ENCODE measurements around the gene PLSCR2. TPM values are rescaled to one million over a fixed set of nuclear protein-coding genes. Genes with fewer than 3 reads are reported as not detected.

PLSCR2 gene
- total and polyA plus RNA-seq, 9 of the 15 experiments (the other 6 are each of a cell fraction or from before 2014, with no cell fraction given) = 0.07 to 0.49 (median 0.25) TPM; not detected in 4

DNA sequence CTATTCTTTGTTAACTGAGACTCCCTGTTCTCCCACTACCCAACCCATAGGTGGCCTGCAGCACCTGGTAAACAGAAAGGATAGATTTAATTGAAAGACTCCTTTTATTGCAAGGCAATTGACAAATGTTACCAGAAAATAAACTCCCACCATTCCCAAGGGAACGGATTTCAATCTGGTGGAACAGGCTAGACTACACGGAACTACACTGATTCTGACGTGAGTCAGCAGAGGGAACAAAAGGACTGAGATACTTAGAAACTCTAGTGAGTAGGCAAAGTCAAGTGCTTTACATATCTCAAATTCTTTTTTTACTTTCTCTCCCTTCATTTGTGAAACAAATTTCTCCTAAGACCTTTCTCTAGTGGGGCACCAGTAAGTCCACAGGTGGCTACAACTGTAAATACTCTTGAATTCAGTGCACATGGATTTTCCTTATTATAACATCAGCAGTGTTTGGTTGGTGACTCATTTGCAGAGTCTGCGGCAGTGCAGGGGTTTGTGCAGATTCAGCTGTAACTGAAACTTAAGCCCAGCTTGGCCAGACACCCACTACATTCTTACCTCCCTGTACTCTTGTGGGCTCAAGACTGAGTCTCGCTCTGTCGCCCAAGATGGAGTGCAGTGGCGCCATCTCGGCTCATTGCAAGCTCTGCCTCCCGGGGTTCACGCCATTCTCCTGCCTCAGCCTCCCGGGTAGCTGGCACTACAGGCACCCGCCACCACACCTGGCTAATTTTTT is 34.3 kb upstream of the PLSCR2 start:
- Histone ChIP-seq H3K4me3 (no peak overlapping the region), H3K9me1 (ENCODE audit: control insufficient read depth, insufficient read depth, low read length) (no peaks in the 10 kb centered on the region), H3K79me2 (ENCODE audit: control insufficient read depth, insufficient read depth, low read length) (no peaks in the 10 kb centered on the region), H2AFZ (ENCODE audit: low read depth, low read length) (peak overlapping the region; percentile 49), H3K4me1 (replicated peaks in 1 of 2; ENCODE audit: control insufficient read depth in 2 of 2, insufficient read depth in 2 of 2, low read length in 2 of 2) (peaks cover 5 to 30% of the 10 kb centered on the region in 2 experiments; a peak in 4 of 5 replicates), H4K20me1 (replicated peaks; ENCODE audit: control insufficient read depth, insufficient read depth, low read length) (no peaks in the 10 kb centered on the region), H3K27ac (ENCODE audit: extremely low read depth, low read depth, low read length) (no peak overlapping the region; the same call in 2 of the 3 replicates), H3K9me3 (replicated peaks; ENCODE audit: control insufficient read depth, insufficient read depth, low read depth, low read length) (no peaks in the 10 kb centered on the region; the same call in 1 of the 2 replicates), H3K4me2 (ENCODE audit: insufficient read depth, low read length) (no peak overlapping the region), H3K9ac (ENCODE audit: insufficient read depth in 1 of 2, low read depth in 2 of 2, low read length in 2 of 2) (no peak overlapping the region), H3K27me3 (ENCODE audit: control insufficient read depth in 2 of 2, insufficient read depth in 2 of 2, low read length in 2 of 2) (no peaks in the 10 kb centered on the region), H3K36me3 (ENCODE audit: control insufficient read depth, insufficient read depth, low read length) (no peaks in the 10 kb centered on the region)
- CTCF ChIA-PET (ENCODE audit: low intra/inter-chr PET ratio) = no interaction called here
- ATAC-seq (peak; percentile 65), FAIRE-seq (peak; percentile 69), DNase-seq (ENCODE audit: extremely low read depth in 1 of 4, low spot score in 3 of 4) (no peak)
- WGBS (ENCODE audit: insufficient coverage, low coverage, missing lambda C conversion rate) = 63% methylated on average over 11 of the region's 12 CpGs
- POLR2A ChIA-PET = no interaction called here
- in situ Hi-C loops (cut with MboI) (no loop called here), intact Hi-C loops (cut with micrococcal nuclease) (loop anchor here (1.0 kb wide), 1 partner anchor 74 kb away; no protein-coding TSS in a partner anchor)
- BruUV-seq (replicated peaks) = no TSS peak
- TF ChIP-seq, protein P1, sequence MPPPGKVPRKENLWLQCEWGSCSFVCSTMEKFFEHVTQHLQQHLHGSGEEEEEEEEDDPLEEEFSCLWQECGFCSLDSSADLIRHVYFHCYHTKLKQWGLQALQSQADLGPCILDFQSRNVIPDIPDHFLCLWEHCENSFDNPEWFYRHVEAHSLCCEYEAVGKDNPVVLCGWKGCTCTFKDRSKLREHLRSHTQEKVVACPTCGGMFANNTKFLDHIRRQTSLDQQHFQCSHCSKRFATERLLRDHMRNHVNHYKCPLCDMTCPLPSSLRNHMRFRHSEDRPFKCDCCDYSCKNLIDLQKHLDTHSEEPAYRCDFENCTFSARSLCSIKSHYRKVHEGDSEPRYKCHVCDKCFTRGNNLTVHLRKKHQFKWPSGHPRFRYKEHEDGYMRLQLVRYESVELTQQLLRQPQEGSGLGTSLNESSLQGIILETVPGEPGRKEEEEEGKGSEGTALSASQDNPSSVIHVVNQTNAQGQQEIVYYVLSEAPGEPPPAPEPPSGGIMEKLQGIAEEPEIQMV (tag; conservative IDR thresholded peaks at IDR 0.05; ENCODE audit: low read depth) = no peak
- TF ChIP-seq SREBF2 (CRISPR knock-in tag; IDR thresholded peaks at IDR 0.05) (no peak), ZNF316 (IDR thresholded peaks at IDR 0.05) (0 out of 2 replicates have a peak, but pooled peaks have one; percentile 16), ZNF77 (CRISPR knock-in tag; IDR thresholded peaks at IDR 0.05) (no peak), MAFK (IDR thresholded peaks at IDR 0.05; ENCODE audit: low read length) (0 out of 2 replicates have a peak, but pooled peaks have one; percentile 10)
- TF ChIP-seq, protein P2, sequence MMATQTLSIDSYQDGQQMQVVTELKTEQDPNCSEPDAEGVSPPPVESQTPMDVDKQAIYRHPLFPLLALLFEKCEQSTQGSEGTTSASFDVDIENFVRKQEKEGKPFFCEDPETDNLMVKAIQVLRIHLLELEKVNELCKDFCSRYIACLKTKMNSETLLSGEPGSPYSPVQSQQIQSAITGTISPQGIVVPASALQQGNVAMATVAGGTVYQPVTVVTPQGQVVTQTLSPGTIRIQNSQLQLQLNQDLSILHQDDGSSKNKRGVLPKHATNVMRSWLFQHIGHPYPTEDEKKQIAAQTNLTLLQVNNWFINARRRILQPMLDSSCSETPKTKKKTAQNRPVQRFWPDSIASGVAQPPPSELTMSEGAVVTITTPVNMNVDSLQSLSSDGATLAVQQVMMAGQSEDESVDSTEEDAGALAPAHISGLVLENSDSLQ (IDR thresholded peaks at IDR 0.05) = no peak
- TF ChIP-seq, protein P3, sequence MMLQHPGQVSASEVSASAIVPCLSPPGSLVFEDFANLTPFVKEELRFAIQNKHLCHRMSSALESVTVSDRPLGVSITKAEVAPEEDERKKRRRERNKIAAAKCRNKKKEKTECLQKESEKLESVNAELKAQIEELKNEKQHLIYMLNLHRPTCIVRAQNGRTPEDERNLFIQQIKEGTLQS (IDR thresholded peaks at IDR 0.05) = peak; percentile 63
- TF ChIP-seq, protein P3 (CRISPR knock-in tag; conservative IDR thresholded peaks at IDR 0.05) = no peak
- TF ChIP-seq, protein P4, sequence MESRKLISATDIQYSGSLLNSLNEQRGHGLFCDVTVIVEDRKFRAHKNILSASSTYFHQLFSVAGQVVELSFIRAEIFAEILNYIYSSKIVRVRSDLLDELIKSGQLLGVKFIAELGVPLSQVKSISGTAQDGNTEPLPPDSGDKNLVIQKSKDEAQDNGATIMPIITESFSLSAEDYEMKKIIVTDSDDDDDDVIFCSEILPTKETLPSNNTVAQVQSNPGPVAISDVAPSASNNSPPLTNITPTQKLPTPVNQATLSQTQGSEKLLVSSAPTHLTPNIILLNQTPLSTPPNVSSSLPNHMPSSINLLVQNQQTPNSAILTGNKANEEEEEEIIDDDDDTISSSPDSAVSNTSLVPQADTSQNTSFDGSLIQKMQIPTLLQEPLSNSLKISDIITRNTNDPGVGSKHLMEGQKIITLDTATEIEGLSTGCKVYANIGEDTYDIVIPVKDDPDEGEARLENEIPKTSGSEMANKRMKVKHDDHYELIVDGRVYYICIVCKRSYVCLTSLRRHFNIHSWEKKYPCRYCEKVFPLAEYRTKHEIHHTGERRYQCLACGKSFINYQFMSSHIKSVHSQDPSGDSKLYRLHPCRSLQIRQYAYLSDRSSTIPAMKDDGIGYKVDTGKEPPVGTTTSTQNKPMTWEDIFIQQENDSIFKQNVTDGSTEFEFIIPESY (CRISPR knock-in tag; IDR thresholded peaks at IDR 0.05) = peak; percentile 80
- TF ChIP-seq, protein P5, sequence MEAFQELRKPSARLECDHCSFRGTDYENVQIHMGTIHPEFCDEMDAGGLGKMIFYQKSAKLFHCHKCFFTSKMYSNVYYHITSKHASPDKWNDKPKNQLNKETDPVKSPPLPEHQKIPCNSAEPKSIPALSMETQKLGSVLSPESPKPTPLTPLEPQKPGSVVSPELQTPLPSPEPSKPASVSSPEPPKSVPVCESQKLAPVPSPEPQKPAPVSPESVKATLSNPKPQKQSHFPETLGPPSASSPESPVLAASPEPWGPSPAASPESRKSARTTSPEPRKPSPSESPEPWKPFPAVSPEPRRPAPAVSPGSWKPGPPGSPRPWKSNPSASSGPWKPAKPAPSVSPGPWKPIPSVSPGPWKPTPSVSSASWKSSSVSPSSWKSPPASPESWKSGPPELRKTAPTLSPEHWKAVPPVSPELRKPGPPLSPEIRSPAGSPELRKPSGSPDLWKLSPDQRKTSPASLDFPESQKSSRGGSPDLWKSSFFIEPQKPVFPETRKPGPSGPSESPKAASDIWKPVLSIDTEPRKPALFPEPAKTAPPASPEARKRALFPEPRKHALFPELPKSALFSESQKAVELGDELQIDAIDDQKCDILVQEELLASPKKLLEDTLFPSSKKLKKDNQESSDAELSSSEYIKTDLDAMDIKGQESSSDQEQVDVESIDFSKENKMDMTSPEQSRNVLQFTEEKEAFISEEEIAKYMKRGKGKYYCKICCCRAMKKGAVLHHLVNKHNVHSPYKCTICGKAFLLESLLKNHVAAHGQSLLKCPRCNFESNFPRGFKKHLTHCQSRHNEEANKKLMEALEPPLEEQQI (IDR thresholded peaks at IDR 0.05) = 0 out of 2 replicates have a peak, but pooled peaks have one; percentile 48
- TF ChIP-seq, protein P6, sequence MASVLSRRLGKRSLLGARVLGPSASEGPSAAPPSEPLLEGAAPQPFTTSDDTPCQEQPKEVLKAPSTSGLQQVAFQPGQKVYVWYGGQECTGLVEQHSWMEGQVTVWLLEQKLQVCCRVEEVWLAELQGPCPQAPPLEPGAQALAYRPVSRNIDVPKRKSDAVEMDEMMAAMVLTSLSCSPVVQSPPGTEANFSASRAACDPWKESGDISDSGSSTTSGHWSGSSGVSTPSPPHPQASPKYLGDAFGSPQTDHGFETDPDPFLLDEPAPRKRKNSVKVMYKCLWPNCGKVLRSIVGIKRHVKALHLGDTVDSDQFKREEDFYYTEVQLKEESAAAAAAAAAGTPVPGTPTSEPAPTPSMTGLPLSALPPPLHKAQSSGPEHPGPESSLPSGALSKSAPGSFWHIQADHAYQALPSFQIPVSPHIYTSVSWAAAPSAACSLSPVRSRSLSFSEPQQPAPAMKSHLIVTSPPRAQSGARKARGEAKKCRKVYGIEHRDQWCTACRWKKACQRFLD (CRISPR knock-in tag; IDR thresholded peaks at IDR 0.05) = 0 out of 2 replicates have a peak, but pooled peaks have one; percentile 24
